Body of pancreas (tissue), 4 donors: ENCODE data around the gene KLHL4.

Experiments used
- POLR2A ChIP-seq, 3 donors: fragments of 450-650 bp; IDR thresholded peaks; one replicate each; pipeline ENCODE4 v1.6.1; 2016; ENCODE audit warnings: antibody characterized with exemption in 3 of 3, mild to moderate bottlenecking in 2 of 3
- TF ChIP-seq, protein P1 (sequence below), 7 experiments: fragments of 450-650 bp in 4 of 7; fragments of 200-600 bp in 3 of 7; sonication (generic) in 3 of 7; IDR thresholded peaks; one replicate each; pipeline ENCODE4 v1.5.1; 2016 to 2019; ENCODE audit warnings: antibody characterized with exemption in 7 of 7

DNA sequence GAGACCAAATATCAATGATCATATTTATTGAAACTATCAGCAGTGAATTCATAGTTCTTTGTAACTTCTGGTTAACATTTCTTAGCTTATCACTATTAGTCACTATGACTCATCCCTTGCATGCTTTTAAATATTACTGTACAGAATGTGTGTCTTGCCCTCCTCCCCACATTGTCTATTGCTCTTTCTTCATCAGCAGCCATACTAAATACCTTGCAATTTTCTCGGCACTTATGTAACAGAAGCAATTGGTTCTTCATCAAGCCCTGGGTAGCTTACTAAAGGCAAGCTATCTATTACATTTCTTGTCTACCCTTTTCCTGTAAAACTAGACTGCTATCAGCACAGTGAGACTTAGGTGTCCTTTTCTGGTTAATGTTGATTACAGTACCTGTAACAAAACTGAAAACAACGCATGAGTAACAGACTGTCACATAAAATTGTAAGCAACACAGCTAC, 8.2 kb downstream of the KLHL4 start:
- no peak for TF ChIP-seq POLR2A (IDR thresholded peaks at IDR 0.05)
- TF ChIP-seq, protein P1, sequence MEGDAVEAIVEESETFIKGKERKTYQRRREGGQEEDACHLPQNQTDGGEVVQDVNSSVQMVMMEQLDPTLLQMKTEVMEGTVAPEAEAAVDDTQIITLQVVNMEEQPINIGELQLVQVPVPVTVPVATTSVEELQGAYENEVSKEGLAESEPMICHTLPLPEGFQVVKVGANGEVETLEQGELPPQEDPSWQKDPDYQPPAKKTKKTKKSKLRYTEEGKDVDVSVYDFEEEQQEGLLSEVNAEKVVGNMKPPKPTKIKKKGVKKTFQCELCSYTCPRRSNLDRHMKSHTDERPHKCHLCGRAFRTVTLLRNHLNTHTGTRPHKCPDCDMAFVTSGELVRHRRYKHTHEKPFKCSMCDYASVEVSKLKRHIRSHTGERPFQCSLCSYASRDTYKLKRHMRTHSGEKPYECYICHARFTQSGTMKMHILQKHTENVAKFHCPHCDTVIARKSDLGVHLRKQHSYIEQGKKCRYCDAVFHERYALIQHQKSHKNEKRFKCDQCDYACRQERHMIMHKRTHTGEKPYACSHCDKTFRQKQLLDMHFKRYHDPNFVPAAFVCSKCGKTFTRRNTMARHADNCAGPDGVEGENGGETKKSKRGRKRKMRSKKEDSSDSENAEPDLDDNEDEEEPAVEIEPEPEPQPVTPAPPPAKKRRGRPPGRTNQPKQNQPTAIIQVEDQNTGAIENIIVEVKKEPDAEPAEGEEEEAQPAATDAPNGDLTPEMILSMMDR (IDR thresholded peaks at IDR 0.05) = no peak
